GM19397 (cell line): ENCODE results near the gene MEIS3.
"Not testable (repeated sequence)": the region's sequence is repeated elsewhere in the genome, so short reads cannot be mapped to it uniquely, and the experiment has no call there.

Experiments used
- ATAC-seq: cut with Tn5 transposase; IDR thresholded peaks from one replicate; pipeline ENCODE4 v1.9.1; 2021; ENCODE audit warnings: mild to moderate bottlenecking, moderate library complexity; ENCODE audit not compliant: unreplicated experiment

Gene MEIS3

DNA sequence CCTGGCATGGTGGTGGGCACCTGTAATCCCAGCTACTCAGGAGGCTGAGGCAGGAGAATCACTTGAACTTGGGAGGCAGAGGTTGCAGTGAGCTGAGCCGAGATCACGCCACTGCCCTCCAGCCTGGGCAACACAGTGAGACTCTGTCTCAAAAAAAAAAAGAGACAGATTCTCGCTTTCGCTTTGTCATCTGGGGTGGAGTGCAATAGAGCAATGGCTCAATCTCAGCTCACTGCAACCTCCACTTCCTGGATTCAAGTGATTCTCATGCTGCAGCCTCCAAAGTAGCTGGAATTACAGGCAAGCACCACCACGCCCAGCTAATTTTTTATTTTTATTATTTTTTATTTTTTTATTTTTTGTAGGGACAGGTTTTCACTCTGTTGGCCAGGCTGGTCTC lies 30.6 kb downstream of the MEIS3 start:
- not testable (repeated sequence) for ATAC-seq

DNA sequence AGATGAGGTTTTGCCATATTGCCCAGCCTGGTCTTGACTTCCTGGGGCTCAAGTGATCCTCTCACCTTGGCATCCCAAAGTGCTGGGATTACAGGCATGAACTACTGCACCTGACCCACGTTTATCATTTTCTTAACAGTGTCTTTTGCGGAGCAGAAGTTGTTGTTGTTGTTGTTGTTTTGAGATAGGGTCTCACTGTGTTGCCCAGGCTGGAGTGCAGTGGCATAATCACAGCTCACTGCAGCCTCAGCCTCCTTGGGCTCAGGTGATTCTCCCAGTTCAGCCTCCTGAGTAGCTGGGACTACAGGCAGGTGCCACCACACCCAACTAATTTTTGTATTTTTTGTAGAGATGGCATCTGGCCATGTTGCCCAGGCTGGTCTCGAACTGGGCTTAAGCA lies 31.7 kb downstream of the MEIS3 start:
- not testable (repeated sequence) for ATAC-seq

DNA sequence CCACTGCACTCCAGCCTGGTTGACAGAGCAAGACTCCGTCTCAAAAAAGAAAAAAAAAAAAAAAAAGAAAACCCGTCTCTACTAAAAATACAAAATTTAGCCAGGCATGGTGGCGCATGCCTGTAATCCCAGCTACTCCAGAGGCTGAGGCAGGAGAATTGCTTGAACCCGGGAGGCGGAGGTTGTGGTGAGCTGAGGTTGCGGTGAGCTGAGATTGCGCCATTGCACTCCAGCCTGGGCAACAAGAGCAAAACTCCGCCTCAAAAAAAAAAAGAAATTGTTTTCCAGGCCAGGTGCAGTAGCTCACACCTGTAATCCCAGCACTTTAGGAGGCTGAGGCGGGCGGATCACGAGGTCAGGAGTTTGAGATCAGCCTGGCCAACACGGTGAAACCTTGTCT lies 32.7 kb downstream of the MEIS3 start:
- ATAC-seq, result not testable (repeated sequence)

DNA sequence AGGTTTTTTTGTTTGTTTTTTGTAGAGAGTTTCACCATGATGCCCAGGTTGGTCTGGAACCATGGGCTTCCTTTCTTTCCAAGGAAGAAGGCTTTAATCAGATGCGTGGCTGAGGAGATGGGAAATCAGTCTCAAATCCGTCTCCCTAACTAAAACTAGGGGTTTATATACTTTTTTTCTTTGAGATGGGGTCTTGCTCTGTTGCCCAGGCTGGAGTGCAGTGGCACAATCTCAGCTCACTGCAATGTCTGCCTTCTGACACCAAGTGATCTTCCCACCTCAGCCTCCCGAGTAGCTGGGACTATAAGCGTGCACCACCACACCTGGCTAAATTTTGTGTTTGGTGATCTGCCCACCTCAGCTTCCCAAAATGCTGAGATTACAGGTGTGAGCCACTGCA lies 34.8 kb downstream of the MEIS3 start:
- ATAC-seq, result not testable (repeated sequence)

DNA sequence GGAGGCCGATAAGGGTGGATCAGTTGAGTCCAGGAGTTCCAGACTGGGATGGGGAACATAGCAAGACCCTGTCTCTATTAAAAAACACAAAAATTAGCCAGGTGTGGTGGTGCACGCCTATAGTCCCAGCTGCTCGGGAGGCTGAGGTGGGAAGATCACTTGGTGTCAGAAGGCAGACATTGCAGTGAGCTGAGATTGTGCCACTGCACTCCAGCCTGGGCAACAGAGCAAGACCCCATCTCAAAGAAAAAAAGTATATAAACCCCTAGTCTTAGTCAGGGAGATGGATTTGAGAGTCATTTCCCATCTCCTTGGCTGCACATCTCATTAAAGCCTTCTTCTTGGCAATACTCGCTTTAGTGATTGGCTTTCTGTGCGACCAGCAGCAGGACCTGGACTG lies 35.4 kb downstream of the MEIS3 start:
- not testable (repeated sequence) for ATAC-seq

DNA sequence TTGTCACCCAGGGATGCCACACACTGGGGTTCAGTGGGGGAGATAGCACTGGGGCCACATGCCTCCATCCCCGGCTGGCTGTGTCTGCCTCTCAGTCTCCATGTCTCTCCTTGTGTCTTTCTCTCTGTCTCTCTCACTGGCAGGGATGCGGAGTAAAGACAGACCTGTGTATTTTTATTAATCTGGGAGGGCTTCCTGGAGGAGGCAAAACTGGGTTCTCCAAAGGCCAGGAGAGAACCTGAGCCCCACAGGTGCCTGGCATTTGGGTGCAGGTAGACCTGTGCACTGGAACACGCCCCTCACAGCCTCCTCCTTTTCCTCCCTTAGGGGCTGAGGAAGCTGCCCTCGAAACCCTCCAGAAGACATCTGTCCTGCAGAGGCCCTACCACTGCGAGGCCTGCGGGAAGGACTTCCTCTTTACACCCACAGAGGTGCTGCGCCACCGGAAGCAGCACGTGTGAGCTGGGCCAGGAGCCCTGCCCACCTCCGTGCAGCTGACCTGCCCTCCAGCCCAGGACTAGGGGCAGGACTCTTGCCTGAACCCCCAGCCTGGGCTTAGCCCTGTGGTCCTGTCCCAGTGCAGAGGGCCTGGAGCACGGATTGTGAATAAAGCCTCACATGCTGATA lies 37.6 kb downstream of the MEIS3 start:
- no peak for ATAC-seq

DNA sequence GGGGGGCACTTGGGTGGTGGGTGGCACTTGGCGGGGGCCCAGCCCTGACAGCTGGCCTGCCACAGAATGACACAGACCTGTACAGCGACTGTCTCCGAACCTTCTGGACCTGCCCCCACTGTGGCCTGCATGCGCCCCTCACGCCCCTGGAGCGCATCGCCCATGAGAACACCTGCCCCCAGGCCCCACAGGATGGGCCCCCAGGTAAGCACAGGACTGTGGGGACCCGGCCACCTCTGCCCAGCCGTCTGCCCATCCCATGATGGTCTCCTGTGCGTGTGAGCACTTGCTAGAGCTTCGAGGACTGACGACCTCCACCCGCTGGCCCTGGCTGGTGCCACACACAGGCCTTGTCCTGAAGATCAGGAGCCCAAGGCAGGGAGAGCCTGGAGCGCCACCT lies 38.2 kb downstream of the MEIS3 start:
- no peak for ATAC-seq

DNA sequence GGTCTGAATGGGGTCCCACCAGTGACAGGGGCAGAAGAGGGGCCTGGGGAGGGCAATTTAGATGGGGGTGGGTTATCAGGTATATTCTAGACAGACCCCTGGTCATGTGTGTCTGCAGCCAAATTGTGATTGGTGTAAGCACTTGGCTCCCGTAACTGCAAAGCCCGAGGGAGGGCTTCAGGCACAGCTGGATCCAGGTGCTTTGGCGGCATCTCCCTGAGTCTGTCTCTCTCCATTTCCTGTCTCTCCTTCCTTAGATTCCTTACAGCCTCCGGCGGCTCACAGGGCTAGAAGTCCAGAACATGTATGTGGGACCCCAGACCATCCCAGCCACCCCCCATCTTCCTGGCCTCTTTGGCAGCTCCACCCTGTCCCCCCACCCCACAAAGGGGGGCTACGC lies 38.8 kb downstream of the MEIS3 start:
- no peak for ATAC-seq

DNA sequence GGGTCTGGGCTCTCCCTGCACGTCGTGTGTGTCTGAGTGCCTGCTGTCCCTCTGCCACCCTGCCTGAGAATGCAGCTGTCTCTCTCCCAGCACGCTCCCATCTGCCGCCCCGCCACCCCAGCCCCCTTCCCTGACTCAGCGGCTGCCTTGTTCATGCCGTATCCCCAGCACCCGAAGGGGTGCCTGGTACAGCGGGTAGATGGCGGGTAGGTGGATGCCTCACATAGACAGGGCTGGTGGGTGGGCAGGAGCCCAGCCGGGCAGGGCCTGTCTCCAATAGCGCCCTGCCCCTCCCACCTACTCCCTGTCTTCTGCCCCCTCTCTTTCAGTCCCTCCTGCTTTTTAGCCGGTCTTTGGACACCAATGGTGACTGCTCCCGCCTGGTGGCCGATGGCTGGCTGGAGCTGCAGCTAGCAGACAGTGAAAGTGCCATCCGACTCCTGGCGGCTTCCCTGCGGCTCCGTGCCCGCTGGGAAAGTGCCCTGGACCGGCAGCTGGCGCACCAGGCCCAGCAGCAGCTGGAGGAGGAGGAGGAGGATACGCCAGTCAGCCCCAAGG lies 39.9 kb downstream of the MEIS3 start:
- no peak for ATAC-seq

DNA sequence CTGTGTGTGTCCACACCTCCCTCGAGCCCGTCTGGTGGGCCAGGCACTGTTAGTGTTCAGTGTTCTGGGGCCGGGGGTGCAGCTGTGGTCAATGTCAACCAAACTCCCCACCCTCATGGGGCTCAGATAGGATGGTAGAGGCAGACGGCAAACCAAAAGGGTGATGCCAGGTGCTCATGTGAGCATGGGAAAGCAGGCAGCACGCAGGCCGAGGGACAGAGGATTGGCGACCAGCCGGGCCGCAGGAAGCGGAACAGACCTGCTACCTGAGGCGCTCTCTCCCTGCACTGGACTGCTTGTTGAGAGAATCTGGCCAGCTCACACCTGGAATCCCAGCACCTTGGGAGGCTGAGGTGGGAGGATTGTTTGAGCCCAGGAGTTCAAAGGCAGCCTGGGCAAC lies 41.1 kb downstream of the MEIS3 start:
- no peak for ATAC-seq

DNA sequence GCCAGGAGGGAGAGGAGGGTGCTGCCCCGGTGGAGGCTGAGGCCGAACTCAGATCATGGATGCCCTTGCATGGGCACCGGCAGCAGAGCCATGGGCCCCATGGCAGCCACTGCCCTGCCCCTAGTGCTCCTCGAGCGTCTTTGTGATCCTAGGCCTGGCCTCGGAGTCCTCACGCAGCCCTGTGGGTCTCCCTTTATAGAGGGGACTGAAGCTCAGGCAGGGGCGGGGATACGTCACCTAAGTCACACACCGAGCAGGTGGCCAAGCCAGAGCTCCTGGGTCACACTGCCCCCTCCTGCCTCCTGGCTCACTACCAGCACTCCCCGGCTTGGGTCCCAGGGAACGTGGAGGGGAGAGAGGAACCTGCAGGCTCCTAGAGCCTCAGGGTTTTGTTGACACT lies 41.5 kb downstream of the MEIS3 start:
- no peak for ATAC-seq

DNA sequence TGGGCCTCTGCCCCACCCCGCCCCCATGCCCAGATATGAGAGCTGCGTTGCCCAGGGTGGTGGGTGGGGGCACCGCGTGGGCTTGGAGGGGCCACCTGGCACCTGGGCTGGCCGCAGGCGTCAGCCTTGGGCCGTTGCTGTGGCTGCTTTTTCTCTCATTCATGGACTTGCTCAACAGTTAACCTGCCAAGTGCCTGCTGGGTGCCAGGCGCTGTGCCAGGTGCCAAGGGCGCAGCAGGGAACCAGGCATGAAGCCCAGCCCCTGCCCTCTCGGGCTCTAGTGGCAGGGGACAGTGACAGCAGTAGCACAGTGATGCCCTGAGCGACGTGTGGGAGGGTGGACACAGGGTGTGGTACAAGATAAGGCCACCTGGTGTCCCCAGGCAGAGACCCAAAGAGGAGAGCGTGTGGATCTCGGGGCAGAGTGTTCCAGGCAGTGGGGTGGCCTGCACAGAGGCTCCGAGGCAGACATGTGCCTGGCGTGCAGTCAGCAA lies 42.1 kb downstream of the MEIS3 start:
- ATAC-seq, result no peak

DNA sequence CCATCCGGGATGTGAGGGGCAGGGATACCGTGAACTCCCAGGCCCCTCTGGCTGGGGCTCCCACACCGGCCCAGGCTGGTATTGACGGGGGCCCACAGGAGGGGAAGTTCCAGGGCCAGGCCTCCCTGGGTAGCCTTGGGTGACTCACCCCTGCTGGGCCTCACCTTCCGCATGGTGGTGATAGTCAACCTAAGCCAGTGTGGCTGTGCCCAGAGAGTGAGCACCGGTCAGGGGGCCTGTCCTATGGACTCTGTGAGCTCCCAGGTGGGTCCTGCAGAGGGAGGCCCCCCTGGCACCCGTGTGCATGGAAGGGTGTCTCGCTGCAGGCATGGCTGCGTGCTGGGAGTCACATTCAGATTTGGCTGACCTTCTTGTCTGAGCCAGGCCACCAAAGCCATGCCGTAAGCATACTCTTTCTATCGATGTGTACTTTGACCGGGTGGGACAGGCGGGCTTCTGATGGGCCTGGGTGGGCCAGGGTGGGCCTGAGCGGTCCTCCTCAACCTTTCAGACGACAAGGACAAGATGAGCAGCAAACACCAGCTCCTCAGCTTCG lies 42.7 kb downstream of the MEIS3 start:
- ATAC-seq, result no peak

DNA sequence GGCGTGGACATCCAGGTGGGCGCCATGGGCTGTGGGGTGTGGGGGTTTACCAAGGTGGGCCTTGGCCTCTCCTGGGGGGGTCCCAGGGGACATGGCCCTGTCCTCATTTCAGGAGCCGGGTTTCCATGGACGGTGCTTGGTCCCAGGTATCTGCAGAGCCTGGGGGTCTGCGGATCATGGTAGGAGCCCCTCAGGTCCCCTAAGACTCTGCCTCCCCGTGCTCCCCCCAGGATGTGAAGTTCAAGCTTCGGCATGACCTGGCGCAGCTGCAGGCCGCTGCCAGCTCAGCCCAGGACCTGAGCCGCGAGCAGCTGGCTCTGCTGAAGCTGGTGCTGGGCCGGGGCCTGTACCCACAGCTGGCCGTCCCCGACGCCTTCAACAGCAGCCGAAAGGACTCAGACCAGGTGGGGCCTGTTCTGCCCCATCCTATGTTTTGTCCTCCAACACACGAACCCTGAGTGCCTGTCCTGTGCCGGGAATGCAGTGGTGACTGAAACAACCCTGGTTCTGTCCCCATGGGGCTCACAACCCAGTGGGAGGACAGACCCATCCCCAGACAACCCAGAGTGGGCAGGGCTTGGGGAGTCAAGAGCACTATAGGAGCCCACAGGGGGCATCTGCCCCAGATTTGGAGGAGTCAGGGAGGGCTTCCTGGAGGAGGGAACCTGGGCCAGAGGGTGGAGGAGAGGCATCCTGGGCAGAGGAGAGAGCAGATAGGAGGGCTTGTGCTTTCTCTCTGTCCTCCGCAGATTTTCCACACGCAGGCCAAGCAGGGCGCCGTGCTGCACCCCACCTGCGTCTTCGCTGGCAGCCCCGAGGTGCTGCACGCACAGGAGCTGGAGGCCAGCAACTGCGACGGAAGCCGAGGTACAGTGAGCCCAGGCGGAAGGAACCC lies 43.4 kb downstream of the MEIS3 start:
- no peak for ATAC-seq

DNA sequence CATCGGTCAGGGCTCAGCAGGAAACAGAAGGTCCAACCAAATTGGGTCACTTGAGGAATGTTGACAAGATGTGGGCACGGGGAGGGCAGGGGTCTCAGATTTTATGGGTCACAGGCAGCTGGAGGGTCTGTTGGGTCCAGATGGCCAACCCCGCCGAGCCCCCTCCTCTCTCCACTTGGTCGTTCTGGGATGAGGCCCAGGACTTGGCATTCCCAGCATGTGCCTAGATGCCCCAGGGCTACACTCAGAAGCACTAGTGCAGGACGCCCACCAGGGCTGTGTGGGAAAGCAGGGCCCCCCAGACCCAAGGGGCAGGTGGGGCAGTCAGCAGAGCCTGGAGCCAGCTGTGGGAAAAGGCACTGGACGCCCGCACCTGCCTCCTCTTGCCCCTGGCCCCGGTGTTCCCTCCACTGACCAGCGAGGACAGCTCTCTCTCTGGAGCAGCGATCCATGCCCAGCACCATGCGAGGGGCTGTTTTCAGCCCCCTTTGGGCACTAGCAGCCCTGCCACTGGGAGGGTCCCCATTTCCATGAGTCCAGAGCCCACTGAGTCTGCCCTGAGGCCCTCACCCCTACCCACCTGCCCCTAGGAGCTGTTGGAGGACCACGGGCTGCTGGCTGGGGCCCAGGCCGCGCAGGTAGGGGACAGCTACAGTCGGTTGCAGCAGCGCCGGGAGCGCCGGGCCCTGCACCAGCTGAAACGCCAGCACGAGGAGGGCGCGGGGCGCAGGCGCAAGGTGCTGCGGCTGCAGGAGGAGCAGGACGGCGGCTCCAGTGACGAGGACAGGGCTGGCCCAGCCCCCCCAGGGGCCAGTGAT lies 44.2 kb downstream of the MEIS3 start:
- ATAC-seq, result no peak

DNA sequence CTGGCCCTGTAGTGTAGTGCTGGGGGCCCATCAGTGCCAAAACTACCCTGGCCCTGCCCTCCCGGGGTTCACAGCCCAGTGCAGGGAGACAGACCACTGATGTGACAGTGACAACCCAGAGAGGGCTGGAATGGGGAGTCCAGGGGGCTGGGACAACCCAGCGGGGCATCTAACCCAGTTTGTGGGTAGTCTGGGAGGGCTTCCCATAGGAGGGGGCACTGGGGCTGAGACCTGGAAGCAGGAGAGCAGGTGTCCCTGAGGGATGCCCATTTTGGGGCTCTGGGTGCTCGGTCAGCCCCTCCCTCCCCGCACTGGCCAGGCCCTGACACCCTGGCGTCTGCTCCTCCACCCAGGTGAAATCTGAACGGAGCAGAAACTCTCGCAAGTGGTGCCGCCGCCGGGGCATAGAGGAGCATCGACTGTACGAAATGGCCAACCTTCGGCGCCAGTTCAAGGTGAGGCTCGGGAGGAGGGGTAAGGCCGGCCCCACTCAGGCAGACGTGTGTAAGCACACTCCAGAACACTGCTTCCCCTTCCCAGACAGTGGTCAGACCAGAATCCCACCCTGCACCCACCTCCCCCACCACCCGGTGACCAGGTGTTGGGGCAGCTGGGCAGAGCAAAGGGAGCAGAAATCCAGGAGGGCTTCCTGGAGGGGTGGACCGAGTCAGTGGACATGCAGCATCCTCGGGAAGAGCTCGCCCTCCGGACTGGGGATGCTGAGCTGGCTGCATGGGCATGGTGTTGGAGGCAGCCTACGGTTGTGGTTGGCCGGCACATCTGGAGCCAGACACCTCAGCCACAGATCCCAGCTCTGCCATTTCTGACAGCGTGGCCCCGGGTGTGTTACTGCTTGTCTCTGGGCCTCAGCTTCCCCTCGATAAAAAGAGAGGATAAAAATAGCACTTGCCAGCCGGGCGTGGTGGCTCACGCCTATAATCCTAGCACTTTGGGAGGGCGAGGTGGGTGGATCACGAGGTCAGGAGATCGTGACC lies 45.8 kb downstream of the MEIS3 start:
- ATAC-seq, result no peak

DNA sequence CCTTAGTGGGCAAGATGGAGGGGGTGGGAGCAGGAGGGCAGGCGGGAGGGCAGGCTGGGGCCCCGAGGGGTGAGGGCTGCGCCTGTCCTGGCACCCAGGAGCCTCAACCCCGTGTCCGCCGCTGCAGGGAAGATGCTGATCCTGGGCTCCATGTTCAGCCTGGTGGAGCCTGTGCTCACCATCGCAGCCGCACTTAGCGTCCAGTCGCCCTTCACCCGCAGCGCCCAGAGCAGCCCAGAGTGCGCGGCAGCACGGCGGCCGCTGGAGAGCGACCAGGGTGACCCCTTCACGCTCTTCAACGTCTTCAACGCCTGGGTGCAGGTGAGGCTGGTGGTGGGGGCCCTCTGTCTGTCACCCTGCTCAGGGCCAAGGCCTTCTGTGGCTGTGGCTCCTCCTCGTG lies 46.7 kb downstream of the MEIS3 start:
- no peak for ATAC-seq

DNA sequence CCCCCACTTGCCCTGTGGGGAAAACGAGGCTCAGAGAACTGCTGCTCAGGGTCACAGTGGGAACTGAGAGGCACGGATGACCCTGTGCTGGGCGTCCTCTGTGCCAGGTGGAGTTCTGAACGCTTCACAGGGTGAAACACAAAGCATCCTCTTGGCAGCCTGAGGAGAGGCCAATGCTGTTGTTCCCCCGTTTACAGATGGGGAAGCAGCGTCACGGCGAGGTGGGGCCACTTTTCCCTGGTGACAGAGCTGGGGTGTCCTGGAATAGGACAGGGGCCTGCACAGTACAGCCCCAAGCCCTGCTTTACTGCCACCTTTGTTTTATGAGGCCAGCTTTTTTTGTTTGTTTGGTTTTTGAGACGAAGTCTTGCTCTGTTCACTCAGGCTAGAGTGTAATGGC lies 48.1 kb downstream of the MEIS3 start:
- ATAC-seq, result no peak

DNA sequence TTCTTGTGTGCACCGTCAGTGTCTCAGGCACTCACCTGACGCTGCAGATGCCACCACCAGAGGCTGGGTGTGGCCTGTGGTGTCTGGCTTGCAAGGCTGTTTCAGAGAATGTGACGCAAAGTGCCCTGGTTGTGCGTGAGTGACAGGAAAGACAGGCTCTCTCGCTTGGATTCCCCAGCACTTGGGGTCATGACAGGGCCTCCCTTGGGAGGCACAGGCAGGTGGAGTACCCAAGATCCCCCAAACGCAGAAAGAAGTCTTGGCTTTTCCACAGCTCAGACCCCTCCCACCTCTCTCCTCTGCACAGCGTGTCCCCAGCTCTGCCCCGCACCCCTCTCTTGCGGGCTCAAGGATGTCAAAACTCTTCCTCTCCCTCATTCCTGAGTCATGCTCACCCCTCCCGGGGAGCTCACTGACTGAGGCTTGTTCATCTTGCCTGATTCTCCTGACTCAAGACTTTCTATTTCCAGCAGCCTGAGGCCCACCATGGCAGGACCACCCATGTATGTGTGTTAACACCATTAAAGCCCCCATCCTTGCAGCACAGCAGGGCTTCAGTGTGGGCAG lies 49.2 kb downstream of the MEIS3 start:
- no peak for ATAC-seq
